Measurements from ENCODE around the gene VHLL.
"Not testable (repeated sequence)": the region's sequence is repeated elsewhere in the genome, so short reads cannot be mapped to it uniquely, and the experiment has no call there.

The VHLL gene

DNA sequence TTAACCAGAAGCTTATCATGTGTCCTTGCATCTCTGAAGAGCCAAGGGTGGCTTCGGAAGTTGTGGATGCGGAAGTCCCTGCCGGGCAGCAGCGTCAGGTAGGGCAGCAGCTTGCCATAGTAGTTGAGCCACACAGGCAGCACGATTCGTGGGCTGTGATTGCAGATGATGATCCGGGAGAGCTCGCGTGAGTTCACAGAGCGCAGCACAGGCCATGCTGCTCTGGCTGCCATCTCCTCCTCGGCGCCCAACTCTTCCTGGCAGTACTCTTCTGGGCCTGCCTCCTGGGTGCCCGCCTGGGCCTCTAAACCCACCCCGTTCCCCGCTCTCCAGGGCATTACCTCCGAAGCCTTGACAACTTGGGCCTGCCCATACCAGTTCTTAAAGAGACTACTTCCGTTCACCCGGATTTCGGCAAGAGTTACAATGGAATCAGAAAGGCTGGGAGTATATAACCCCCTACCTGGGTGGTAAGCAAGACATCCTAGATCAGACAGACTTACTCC is at the start of gene VHLL:
Gene VHLL, minus strand, starts transcription at position 456 of the 506 bp plus-strand sequence. Its CDS starts 118 bp downstream, at position 338.
- DNase-seq = no peak

DNA sequence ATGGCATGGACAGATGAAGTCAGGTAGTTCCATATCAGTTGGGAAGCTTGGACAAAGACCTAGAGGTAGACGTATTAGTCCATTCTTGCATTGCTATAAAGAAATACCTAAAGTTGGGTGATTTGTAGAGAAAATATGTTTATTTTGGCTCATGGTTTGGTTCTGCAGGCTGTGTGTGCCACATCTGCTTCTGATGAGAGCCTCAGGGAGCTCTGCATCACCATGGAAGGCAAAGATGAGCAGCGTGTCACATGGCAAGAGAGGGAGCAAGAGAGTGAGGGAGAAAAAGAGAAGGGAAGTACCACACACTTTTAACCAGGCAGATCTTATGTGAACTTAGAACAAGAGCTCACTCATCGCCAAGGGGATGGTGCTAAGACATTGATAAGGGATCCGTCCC is 48.2 kb upstream of the VHLL start:
- DNase-seq = no peak

- no peak for DNase-seq
These were observed 47.5 kb upstream of the VHLL start for GRCh38 chr1:156346636-156347035.

DNA sequence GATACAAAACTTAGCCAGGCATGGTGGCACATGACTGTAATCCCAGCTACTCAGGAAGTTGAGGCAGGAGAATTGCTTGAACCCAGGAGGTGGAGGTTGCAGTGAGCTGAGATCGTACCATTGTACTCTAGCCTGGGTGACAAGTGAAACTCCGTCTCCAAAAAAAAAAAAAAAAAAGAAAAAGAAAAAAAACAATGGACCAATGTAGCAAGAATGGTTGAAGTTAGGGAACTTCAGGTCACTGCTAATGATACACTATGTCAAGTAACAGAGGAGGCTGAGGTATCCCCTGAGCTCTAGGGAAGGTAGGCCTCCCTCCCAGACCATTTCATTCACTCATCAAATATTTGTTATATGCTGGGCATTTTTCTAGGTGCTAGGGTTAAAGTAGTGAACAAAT is 46.9 kb upstream of the VHLL start:
- not testable (repeated sequence) for DNase-seq

GRCh38 chr1:156344409-156344808 is 45.3 kb upstream of the VHLL start:
- DNase-seq = no peak

DNA sequence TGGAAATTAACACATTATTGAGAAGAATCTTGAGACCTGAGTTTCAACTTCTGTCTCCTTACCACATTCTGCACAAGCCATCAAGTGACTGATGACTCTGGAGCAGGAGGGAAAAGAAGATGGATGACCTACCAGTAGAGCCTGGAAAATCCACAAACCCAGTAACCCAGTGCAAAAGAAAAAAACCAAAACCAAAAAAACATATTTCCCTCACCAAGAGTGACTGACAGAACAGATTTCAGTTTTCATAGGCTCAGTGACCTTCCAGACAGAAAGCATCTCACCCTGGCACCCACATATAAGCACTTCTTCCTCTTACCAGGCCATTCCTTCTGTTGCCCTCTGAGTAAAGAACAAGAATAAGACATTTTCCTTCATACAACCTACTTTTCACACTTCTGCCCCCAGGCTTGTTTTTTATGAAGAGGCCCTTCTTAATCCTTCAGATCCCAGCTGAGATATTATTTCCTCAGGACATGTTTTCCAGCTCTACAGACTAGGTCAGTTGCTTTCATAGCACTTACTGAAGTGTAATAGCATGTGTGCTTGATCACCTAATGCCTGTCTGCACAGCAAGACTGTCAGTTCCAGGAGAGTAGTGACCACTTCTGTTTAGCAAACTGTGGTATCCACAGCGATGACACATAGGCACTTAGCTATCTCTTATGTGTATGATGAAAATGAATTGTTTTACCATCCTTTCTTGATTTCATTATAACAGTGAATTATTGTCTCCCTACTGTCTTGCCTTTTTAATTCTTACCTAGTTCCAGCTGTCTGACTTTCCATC is 43.3 kb upstream of the VHLL start:
- DNase-seq = no peak

DNA sequence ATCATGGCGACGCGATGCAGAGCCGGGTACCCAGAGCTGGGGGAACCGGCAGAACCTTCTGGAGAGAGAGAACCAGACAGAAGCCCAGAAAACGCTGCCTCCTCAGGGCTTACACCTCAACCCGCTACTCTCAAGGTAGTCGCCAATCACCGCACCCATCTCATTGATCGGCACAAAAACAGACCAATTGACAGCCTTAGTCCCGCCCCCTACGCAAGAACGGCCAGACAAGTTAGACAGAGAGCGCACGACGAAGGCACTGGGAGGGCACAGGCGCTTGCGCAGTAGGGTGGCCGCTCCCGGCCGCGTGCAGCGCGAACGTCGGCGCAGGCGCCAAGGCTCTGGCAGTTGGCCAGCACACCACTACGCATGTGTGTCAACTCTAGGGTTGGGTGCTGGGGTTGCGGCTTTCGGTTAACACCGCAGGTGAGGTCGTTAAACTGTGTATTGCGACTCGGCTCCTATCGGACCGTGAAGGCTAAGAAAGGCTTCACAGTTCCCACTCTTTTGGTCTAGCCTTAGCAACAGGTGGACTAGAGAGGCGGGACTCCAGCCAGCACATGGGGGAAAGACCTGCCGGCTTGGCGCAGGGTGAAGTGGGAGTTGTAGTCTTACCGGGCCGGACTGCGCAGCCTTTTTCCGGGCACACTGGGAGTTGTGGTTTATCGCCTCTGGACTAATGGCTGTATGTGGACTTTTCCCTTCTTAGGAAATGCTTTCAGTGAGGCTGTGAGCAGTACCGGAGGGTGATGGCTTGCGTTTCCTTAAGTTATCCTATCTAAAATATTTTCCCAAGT is 39.3 kb upstream of the VHLL start, which contains the start of the genes CCT3 and TSACC:
Gene CCT3, minus strand, starts transcription at position 113 of the 797 bp plus-strand sequence. Its CDS starts 108 bp downstream, at position 5.
Gene TSACC, plus strand, starts transcription at position 347 of the 797 bp plus-strand sequence. CDS start 1,232 bp downstream, outside the sequence.
- DNase-seq = peak; percentile 99

DNA sequence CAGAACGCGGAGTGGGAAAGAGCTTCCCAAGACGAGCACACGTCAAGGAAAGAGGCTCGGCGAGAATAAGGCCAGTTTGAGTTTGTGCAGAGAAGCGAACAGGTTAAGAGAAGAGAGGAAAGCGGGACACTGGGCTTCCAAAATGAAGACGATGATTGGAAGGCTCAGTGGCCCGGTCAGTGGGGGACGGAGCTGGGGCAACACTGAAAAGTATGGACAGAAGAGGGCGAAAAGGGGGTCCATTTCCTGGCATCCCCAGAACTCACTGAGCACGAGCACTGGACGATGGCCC is 38.7 kb upstream of the VHLL start:
- DNase-seq = no peak

GRCh38 chr1:156337052-156337887 is 38.2 kb upstream of the VHLL start:
- no peak for DNase-seq

DNA sequence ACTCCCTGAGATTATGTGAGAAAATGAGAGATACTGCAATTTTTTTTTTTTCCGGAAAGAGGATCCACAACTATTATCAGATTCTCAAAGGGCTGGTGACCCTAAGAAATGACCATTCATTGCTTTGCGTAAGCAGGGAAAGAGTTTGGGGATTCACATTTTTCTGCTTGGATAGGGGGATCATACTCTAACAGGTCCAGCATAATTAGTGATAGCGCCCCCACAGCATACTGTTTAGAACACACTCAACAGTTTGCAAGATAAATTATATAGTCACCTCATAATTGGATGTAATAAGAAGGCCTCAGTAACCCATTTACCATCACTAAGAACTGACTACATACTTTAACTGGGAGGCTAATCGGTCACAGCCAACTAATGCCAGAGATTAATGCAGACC is 37.1 kb upstream of the VHLL start:
- DNase-seq = no peak

DNA sequence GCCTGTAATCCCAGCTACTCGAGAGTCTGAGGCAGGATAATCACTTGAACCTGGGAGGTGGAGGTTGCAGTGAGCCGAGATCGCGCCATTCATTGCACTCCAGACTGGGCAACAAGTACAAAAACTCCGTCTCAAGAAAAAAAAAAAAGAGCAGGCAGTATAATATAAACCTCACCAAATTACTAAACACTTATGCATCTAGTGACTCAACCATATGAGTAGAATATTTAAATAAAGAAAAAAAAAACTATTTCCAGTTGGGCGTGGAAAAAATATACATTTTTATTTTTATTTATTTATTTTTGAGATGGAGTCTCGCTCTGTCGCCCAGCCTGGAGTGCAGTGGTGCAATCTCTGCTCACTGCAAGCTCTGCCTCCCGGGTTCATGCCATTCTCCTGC is 24.1 kb upstream of the VHLL start:
- not testable (repeated sequence) for DNase-seq

GRCh38 chr1:156320560-156320959 is 21.5 kb upstream of the VHLL start:
- DNase-seq = no peak

- no peak for DNase-seq
These were observed 20.6 kb upstream of the VHLL start for GRCh38 chr1:156319664-156320063.

GRCh38 chr1:156316909-156317308 is 17.8 kb upstream of the VHLL start:
- no peak for DNase-seq

GRCh38 chr1:156310962-156311361 is 11.9 kb upstream of the VHLL start:
- DNase-seq = no peak

DNA sequence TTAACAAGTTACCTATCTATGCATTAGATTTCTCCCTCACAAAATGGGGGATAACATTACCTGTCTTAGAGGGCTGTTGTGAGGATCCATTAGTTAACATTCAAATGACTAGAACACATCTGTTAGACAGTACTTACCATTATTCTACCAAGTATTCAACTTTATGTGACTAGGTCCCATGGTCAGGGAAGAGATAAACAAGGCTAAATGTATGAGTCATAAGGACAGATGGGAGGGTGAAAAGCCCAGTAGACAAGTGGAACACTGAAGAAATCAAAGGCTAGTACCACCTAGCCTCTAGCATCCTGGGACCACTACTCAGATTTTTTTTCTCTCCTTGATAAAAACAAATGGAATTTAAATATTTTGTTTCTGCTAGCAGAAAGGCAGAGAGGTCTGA is 9.0 kb upstream of the VHLL start:
- DNase-seq = no peak

GRCh38 chr1:156305215-156305614 is 6.1 kb upstream of the VHLL start:
- DNase-seq = no peak

DNA sequence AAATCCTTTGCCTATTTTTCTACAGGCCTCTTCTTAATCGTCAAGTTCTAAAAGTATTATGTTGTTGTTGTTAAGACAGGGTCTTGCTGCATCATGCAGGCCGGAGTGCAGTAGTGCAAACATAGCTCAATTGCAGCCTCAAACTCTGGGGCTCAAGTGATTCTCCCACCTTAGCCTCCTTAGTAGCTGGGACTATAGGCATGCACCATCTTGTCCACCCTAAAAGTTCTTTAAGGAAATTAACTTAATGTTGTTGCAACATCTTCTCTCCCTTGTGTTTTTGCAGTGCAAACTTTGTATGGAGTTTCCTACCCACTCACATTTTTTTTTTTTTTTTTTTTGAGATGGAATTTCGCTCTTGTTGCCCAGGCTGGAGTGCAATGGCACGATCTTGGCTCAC is 4.1 kb upstream of the VHLL start:
- DNase-seq = no peak

DNA sequence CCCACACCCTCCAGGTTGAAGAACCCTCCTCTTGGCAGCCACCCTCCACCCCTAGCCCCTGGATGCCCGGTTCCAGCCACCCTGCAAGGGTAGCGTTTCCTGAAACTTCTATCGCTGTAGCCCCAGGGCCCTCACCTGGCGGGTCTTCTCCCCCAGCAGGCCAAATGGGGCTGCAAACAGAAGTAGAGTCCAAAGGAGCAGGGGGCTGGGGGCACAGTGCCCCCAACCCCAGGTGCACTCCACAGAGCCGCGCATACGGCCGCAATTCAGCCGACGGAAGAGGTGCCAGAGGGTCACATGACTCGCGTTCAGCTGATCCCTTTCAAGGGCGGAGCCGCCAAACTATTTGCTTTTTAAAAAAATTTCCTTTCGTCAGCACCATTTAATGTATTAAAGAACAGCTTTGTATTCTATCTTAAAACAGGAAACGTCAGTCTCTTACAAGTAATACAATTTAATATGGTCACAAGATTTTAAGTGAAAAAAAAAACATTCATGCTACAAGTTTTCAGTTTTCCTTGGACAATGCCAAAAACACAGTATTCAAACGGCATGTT is 3.6 kb downstream of the VHLL start, which contains the start of gene GLMP:
Gene GLMP, minus strand, starts transcription at position 289 of the 557 bp plus-strand sequence. Its CDS starts 34 bp downstream, at position 255.
- peak; percentile 28 for DNase-seq

- no peak for DNase-seq
These were observed 5.2 kb downstream of the VHLL start for GRCh38 chr1:156293895-156294294.

DNA sequence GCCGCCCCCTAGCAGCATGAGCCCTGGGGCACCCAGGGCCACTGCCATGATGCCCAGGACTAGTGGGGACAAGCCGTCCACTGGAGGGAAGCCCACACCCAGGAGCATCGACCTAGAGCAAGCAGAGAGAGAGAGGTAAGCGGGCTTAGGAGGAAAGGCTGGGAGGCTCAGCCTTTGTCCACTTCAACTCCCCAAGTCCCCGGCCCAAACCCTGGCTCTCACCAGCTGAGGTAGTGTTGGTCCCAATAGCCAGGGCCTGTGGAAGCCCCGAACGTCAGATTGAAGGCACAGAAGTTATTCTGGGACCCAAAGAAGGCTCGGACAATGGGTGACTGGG is 6.0 kb downstream of the VHLL start:
- no peak for DNase-seq

DNA sequence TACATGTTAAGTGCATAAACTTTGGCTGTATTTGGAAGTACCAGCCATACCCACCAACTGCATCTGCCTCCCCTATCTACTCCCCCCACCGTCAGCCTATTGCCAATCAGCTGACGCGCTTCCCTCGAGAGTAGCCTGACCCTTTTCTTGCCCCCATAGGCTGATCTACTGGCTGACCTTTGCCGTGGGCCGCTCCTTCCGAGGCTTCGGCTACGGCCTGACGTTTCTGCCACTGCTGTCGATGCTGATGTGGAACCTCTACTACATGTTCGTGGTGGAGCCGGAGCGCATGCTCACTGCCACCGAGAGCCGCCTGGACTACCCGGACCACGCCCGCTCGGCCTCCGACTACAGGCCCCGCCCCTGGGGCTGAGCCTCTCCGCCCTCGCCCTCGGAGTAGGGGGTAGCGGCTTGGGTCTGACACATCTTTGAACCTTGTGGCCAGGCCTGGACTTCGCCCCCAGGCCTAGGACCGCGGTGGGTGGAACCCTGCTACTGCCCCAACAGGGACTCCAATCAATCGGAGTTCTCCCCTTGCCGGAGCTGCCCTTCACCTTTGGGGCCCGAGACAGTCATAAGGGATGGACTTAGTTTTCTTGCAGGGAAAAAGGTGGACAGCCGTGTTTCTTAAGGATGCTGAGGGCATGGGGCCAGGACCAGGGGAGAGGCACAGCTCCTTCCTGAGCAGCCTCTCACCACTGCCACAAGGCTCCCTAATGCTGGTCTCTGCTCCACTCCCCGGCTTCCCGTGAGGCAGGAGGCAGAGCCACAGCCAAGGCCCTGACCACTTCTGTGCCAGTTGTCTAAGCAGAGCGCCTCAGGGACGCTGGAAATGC is 7.7 kb downstream of the VHLL start:
- DNase-seq = no peak
